Upper lobe of left lung (tissue), 6 donors: ENCODE data around the gene BLOC1S3. TPM values are rescaled to one million over a fixed set of nuclear protein-coding genes. Genes with fewer than 3 reads are reported as not detected.

Experiments
- ATAC-seq, 2 donors: fragments of 200-7000 bp; cut with Tn5 transposase; one replicate each; pipeline ENCODE4 v1.9.1; 2022; ENCODE audit warnings: mild to moderate bottlenecking in 2 of 2, moderate library complexity in 2 of 2; ENCODE audit not compliant: low FRiP score in 2 of 2
- DNase-seq, 2 donors: peaks; one replicate each; pipeline ENCODE4 v3.0.0-alpha.2; 2019 to 2020
- H3K27ac ChIP-seq, 4 donors: fragments of 200-600 bp; sonication (generic); one replicate each; pipeline ENCODE4 v1.5.1; 2016 to 2019
- H3K27me3 ChIP-seq, 4 donors: fragments of 200-600 bp; sonication (generic); one replicate each; pipeline ENCODE4 v1.5.1; 2017 to 2019
- H3K36me3 ChIP-seq, 4 donors: fragments of 200-600 bp; sonication (generic); one replicate each; pipeline ENCODE4 v1.5.1; 2016 to 2019
- H3K4me1 ChIP-seq, 4 donors: fragments of 200-600 bp; sonication (generic); one replicate each; pipeline ENCODE4 v1.5.1; 2018 to 2019
- H3K4me3 ChIP-seq, 4 donors: fragments of 200-600 bp; sonication (generic); one replicate each; pipeline ENCODE4 v1.5.1; 2017 to 2019; ENCODE audit warnings: mild to moderate bottlenecking in 2 of 4, moderate library complexity in 1 of 4
- H3K9me3 ChIP-seq, 4 donors: fragments of 200-600 bp; sonication (generic); one replicate each; pipeline ENCODE4 v1.5.1; 2018 to 2019
- EP300 ChIP-seq, 4 donors: sonication (generic); formaldehyde crosslinking; IDR thresholded peaks; one replicate each; pipeline ENCODE4 v1.5.1; 2017; ENCODE audit warnings: antibody characterized with exemption in 4 of 4, control low read depth in 2 of 4
- POLR2A ChIP-seq, 4 donors: fragments of 450-650 bp; IDR thresholded peaks; one replicate each; pipeline ENCODE4 v1.5.1; 2016 to 2017; ENCODE audit warnings: antibody characterized with exemption in 4 of 4, mild to moderate bottlenecking in 2 of 4
- POLR2AphosphoS5 ChIP-seq, 2 donors: sonication (generic); formaldehyde crosslinking; IDR thresholded peaks; one replicate each; pipeline ENCODE4 v1.5.1; 2017; ENCODE audit warnings: antibody characterized with exemption in 2 of 2
- WGBS, 2 donors: methylation state at CpG; one replicate each; pipeline ENCODE4 v1.1.5; 2017 to 2018; 5-methylcytosine and 5-hydroxymethylcytosine counted together
- total RNA-seq, 6 donors: library from RNA; depleted of rRNA in 4 of 6; stranded (reverse); fragments of >200 nt in 4 of 6; gene quantifications; one replicate each; pipeline versions ENCODE4 v1.1.0 to v1.2.1, GENCODE V29; 2016 to 2021
- TF ChIP-seq, protein P1 (sequence below), 6 experiments: fragments of 450-650 bp in 4 of 6; fragments of 200-600 bp in 2 of 6; sonication (generic) in 2 of 6; IDR thresholded peaks; one replicate each; pipeline ENCODE4 v1.5.1; 2016 to 2019; ENCODE audit warnings: antibody characterized with exemption in 6 of 6
- donor health status: DM: no; HTN: no; CAD: no; lungs with moderate emphysema.
- donor health status: DM: no; HTN: yes; CAD: no; lungs with severe emphysema.

Gene BLOC1S3, protein sequence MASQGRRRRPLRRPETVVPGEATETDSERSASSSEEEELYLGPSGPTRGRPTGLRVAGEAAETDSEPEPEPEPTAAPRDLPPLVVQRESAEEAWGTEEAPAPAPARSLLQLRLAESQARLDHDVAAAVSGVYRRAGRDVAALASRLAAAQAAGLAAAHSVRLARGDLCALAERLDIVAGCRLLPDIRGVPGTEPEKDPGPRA
- total RNA-seq = 10 to 100 TPM in 5 of 6 donors, 1 to 10 TPM in 1; 4.7 to 34.6 (median 18.6) TPM

- H3K27ac ChIP-seq = peak within 1 kb of the TSS; percentile 94 to 95 (median 94)
- H3K9me3 ChIP-seq = no peaks in the 10 kb centered on the region
- peaks cover 28 to 40% (median 31%) of the 10 kb centered on the region in 4 donors for H3K4me1 ChIP-seq
- DNase-seq = peak; percentile 98 to 100
- peak; percentile 97 to 99 for ATAC-seq
- peak; percentile 82 to 93 for TF ChIP-seq POLR2AphosphoS5 (IDR thresholded peaks at IDR 0.05)
- peak in 1 of 4 donors; percentile 4 for TF ChIP-seq EP300 (IDR thresholded peaks at IDR 0.05)
- TF ChIP-seq, protein P1, sequence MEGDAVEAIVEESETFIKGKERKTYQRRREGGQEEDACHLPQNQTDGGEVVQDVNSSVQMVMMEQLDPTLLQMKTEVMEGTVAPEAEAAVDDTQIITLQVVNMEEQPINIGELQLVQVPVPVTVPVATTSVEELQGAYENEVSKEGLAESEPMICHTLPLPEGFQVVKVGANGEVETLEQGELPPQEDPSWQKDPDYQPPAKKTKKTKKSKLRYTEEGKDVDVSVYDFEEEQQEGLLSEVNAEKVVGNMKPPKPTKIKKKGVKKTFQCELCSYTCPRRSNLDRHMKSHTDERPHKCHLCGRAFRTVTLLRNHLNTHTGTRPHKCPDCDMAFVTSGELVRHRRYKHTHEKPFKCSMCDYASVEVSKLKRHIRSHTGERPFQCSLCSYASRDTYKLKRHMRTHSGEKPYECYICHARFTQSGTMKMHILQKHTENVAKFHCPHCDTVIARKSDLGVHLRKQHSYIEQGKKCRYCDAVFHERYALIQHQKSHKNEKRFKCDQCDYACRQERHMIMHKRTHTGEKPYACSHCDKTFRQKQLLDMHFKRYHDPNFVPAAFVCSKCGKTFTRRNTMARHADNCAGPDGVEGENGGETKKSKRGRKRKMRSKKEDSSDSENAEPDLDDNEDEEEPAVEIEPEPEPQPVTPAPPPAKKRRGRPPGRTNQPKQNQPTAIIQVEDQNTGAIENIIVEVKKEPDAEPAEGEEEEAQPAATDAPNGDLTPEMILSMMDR (IDR thresholded peaks at IDR 0.05) = peak in 5 of 6 experiments; percentile 15 to 70 (median 56)
- peak in 3 of 4 donors; percentile 61 to 88 (median 68) for TF ChIP-seq POLR2A (IDR thresholded peaks at IDR 0.05)
- H3K36me3 ChIP-seq = peaks cover 0 to 4% (median 2%) of the 10 kb centered on the region in 4 donors
- H3K4me3 ChIP-seq = peak within 1 kb of the TSS; percentile 73 to 91 (median 82)
- no peaks in the 10 kb centered on the region for H3K27me3 ChIP-seq
- 0% methylated on average over 34 to 45 of the region's 51 CpGs for WGBS, 2 donors
Measured at GRCh38 chr19:45178262-45179071, at the start of gene BLOC1S3. Gene BLOC1S3, plus strand, starts transcription at chr19:45178784. Its CDS starts 513 bp downstream, at chr19:45179297.

GRCh38 chr19:45128806-45129205 is 49.8 kb upstream of the BLOC1S3 start:
- no peak for ATAC-seq
- WGBS, 2 donors = 90 to 92% methylated on average over 5 of the region's 5 CpGs
- no peaks in the 10 kb centered on the region for H3K27me3 ChIP-seq

GRCh38 chr19:45130236-45130635 is 48.3 kb upstream of the BLOC1S3 start:
- TF ChIP-seq, protein P1 (IDR thresholded peaks at IDR 0.05) = no peak
- TF ChIP-seq EP300 (IDR thresholded peaks at IDR 0.05) = no peak
- TF ChIP-seq POLR2A (IDR thresholded peaks at IDR 0.05) = no peak
- no peak for TF ChIP-seq POLR2AphosphoS5 (IDR thresholded peaks at IDR 0.05)
- Histone ChIP-seq H3K4me1 (peaks cover 0 to 9% (median 2%) of the 10 kb centered on the region in 4 donors), H3K27ac (no peak overlapping the region), H3K27me3 (no peaks in the 10 kb centered on the region), H3K9me3 (no peaks in the 10 kb centered on the region), H3K4me3 (no peak overlapping the region), H3K36me3 (peaks cover 0 to 5% (median 0%) of the 10 kb centered on the region in 4 donors)
- ATAC-seq (no peak), DNase-seq (no peak)
- WGBS, 2 donors = 97 to 100% methylated on average over 5 to 13 of the region's 13 CpGs

More at GRCh38 chr19:45128806-45129205, 49.8 kb upstream of the BLOC1S3 start:
- H3K36me3 ChIP-seq = peaks cover 0 to 5% (median 0%) of the 10 kb centered on the region in 4 donors
- no peak overlapping the region for H3K27ac ChIP-seq
- DNase-seq = no peak
- no peaks in the 10 kb centered on the region for H3K9me3 ChIP-seq
- TF ChIP-seq EP300 (IDR thresholded peaks at IDR 0.05) (no peak), POLR2A (IDR thresholded peaks at IDR 0.05) (no peak), POLR2AphosphoS5 (IDR thresholded peaks at IDR 0.05) (no peak)
- TF ChIP-seq, protein P1 (IDR thresholded peaks at IDR 0.05) = no peak
- no peak overlapping the region for H3K4me3 ChIP-seq
- H3K4me1 ChIP-seq = peaks cover 0 to 9% (median 2%) of the 10 kb centered on the region in 4 donors

GRCh38 chr19:45130888-45131615 is 47.5 kb upstream of the BLOC1S3 start:
- ATAC-seq (peak in 1 of 2 donors; percentile 12), DNase-seq (no peak)
- H3K4me1 ChIP-seq = peaks cover 0 to 5% (median 0%) of the 10 kb centered on the region in 4 donors
- H3K4me3 ChIP-seq = no peak overlapping the region
- TF ChIP-seq EP300 (IDR thresholded peaks at IDR 0.05) (no peak), POLR2AphosphoS5 (IDR thresholded peaks at IDR 0.05) (no peak), POLR2A (IDR thresholded peaks at IDR 0.05) (no peak)
- TF ChIP-seq, protein P1 (IDR thresholded peaks at IDR 0.05) = peak in 2 of 6 experiments; percentile 13 to 16
- no peak overlapping the region for H3K27ac ChIP-seq
- no peaks in the 10 kb centered on the region for H3K9me3 ChIP-seq
- WGBS, 2 donors = 76 to 85% methylated on average over 8 to 13 of the region's 13 CpGs
- H3K27me3 ChIP-seq = no peaks in the 10 kb centered on the region
- peaks cover 0 to 5% (median 0%) of the 10 kb centered on the region in 4 donors for H3K36me3 ChIP-seq
